Duodenal mucosa (tissue), 2 donors: ENCODE data around the gene CCL22.
"Not testable (repeated sequence)": the region's sequence is repeated elsewhere in the genome, so short reads cannot be mapped to it uniquely, and the experiment has no call there.

ENCODE experiments used
- H3K27ac ChIP-seq: one replicate; pipeline ENCODE4 v1.7.0; 2013; ENCODE audit warnings: low read depth, low read length
- H3K27me3 ChIP-seq, 2 donors: one replicate each; pipeline ENCODE4 v1.7.0; 2013; ENCODE audit warnings: low read length in 2 of 2, control low read depth in 1 of 2; ENCODE audit not compliant: insufficient read depth in 2 of 2, control insufficient read depth in 1 of 2
- H3K36me3 ChIP-seq, 2 donors: one replicate each; pipeline ENCODE4 v1.7.0; 2013; ENCODE audit warnings: low read length in 2 of 2, control low read depth in 1 of 2; ENCODE audit not compliant: insufficient read depth in 2 of 2, control insufficient read depth in 1 of 2
- H3K4me1 ChIP-seq, 2 donors: one replicate each; pipeline ENCODE4 v1.7.0; 2013; ENCODE audit warnings: low read length in 2 of 2, control low read depth in 1 of 2; ENCODE audit not compliant: insufficient read depth in 2 of 2, control insufficient read depth in 1 of 2
- H3K4me3 ChIP-seq, 2 donors: one replicate each; pipeline ENCODE4 v1.7.0; 2013; ENCODE audit warnings: low read length in 2 of 2, low read depth in 1 of 2
- H3K9ac ChIP-seq, 2 donors: one replicate each; pipeline ENCODE4 v1.7.0; 2013; ENCODE audit warnings: low read length in 2 of 2, low read depth in 1 of 2
- H3K9me3 ChIP-seq, 2 donors: one replicate each; pipeline ENCODE4 v1.7.0; 2013; ENCODE audit warnings: low read length in 2 of 2, control low read depth in 1 of 2; ENCODE audit not compliant: control insufficient read depth in 1 of 2

Gene CCL22

GRCh38 chr16:57392694-57393093, 34.1 kb downstream of the CCL22 start:
- no peak overlapping the region for H3K27ac ChIP-seq

GRCh38 chr16:57394444-57394843, 35.9 kb downstream of the CCL22 start:
- Histone ChIP-seq H3K9ac (no peak overlapping the region), H3K4me1 (no peaks in the 10 kb centered on the region), H3K9me3 (no peaks in the 10 kb centered on the region), H3K4me3 (no peak overlapping the region), H3K36me3 (no peaks in the 10 kb centered on the region), H3K27me3 (no peaks in the 10 kb centered on the region), H3K27ac (no peak overlapping the region)

More at GRCh38 chr16:57392694-57393093, 34.1 kb downstream of the CCL22 start:
- Histone ChIP-seq H3K27me3 (no peaks in the 10 kb centered on the region), H3K9ac (no peak overlapping the region), H3K36me3 (no peaks in the 10 kb centered on the region), H3K4me3 (no peak overlapping the region), H3K9me3 (no peaks in the 10 kb centered on the region), H3K4me1 (peaks cover 0 to 9% of the 10 kb centered on the region in 2 donors)

DNA sequence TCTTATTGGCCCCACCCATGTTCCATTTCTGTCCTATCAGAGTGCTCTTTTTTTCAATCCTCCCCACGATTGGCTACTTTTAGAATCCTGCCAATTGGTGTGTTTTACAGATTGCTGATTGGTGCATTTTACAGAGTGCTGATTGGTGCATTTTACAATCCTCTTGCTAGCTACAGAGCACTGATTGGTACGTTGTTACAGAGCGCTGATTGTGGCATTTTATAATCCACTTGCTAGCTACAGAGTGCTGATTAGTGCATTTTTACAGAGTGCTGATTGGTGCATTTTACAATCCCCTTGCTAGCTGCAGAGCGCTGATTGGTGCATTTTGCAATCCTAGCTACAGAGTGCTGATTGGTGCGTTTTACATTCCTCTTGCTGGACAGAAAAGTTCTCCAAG, 36.4 kb downstream of the CCL22 start:
- no peaks in the 10 kb centered on the region for H3K4me1 ChIP-seq
- no peak overlapping the region for H3K27ac ChIP-seq
- H3K36me3 ChIP-seq: no peaks in the 10 kb centered on the region
- no peaks in the 10 kb centered on the region for H3K27me3 ChIP-seq
- H3K9me3 ChIP-seq: no peaks in the 10 kb centered on the region
- H3K4me3 ChIP-seq: no peak overlapping the region
- no peak overlapping the region for H3K9ac ChIP-seq

DNA sequence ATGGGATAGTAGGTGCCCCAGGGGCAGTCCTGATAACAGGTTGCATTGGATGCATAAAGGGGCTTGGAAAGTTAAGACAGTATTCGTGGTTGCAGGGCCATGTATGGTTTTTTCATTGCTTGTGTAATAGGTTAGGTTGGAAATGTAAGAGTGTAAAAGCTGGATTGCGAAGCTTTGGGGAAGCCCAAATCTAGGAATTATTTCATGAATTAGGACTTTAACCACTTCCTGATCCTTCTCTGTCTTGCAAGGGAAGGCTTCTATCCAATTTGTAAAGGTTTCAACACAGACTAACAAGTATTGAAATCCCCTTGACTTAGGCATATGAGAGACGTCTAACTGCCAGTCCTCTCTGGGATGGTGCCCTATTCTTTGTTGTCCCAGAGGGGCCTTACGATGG, 38.2 kb downstream of the CCL22 start:
- Histone ChIP-seq H3K4me1 (no peaks in the 10 kb centered on the region), H3K36me3 (no peaks in the 10 kb centered on the region), H3K27me3 (no peaks in the 10 kb centered on the region), H3K27ac (no peak overlapping the region), H3K4me3 (no peak overlapping the region), H3K9ac (no peak overlapping the region), H3K9me3 (no peaks in the 10 kb centered on the region)

- not testable (repeated sequence) for H3K4me3 ChIP-seq, H3K9me3 ChIP-seq, H3K36me3 ChIP-seq, H3K27me3 ChIP-seq, H3K4me1 ChIP-seq, H3K9ac ChIP-seq, H3K27ac ChIP-seq
Measured at GRCh38 chr16:57397493-57397892, 38.9 kb downstream of the CCL22 start.

- no peaks in the 10 kb centered on the region for H3K4me1 ChIP-seq
- H3K9me3 ChIP-seq: no peaks in the 10 kb centered on the region
- no peaks in the 10 kb centered on the region for H3K36me3 ChIP-seq
- H3K27ac ChIP-seq: no peak overlapping the region
- no peaks in the 10 kb centered on the region for H3K27me3 ChIP-seq
- H3K9ac ChIP-seq: no peak overlapping the region
- H3K4me3 ChIP-seq: no peak overlapping the region
Measured at GRCh38 chr16:57401943-57402640, 43.5 kb downstream of the CCL22 start.

- H3K9ac ChIP-seq: no peak within 1 kb of the TSS
- no peak within 1 kb of the TSS for H3K27ac ChIP-seq
- no peaks in the 10 kb centered on the region for H3K4me1 ChIP-seq
Measured at GRCh38 chr16:57403965-57404817, 45.6 kb downstream of the CCL22 start, which contains the start of gene CCL17. Gene CCL17 (plus strand): TSS chr16:57404767. CDS start chr16:57413933, 9,166 bp downstream.

GRCh38 chr16:57405097-57405496, 46.5 kb downstream of the CCL22 start:
- Histone ChIP-seq H3K36me3 (no peaks in the 10 kb centered on the region), H3K27me3 (no peaks in the 10 kb centered on the region), H3K4me1 (no peaks in the 10 kb centered on the region), H3K27ac (no peak overlapping the region), H3K9me3 (no peaks in the 10 kb centered on the region), H3K9ac (no peak overlapping the region), H3K4me3 (no peak overlapping the region)

More at GRCh38 chr16:57403965-57404817, 45.6 kb downstream of the CCL22 start, which contains the start of gene CCL17:
- Histone ChIP-seq H3K36me3 (no peaks in the 10 kb centered on the region), H3K27me3 (no peaks in the 10 kb centered on the region), H3K4me3 (no peak within 1 kb of the TSS), H3K9me3 (no peaks in the 10 kb centered on the region)

DNA sequence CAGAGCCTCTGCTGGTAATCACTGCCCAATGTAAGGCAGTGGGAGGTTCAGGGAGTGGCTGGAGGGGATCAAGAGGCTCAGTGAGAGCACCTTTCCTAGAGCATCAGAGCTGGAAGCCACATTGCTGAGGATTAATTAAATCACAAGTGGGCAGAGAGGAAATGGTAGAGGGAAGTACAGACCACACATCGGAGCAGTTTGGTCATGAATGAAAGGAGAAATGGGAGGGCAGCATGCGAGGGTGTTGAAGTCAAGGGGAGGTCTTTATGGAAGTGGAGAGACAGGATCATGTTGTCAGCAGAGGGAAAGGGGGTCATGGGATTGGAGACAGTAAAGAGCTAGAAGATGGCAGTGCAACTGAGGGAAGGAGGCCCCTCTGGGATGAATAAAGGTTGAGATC, 48.3 kb downstream of the CCL22 start:
- Histone ChIP-seq H3K9ac (no peak overlapping the region), H3K4me3 (no peak overlapping the region), H3K27me3 (no peaks in the 10 kb centered on the region), H3K9me3 (no peaks in the 10 kb centered on the region), H3K36me3 (no peaks in the 10 kb centered on the region), H3K27ac (no peak overlapping the region), H3K4me1 (no peaks in the 10 kb centered on the region)
